Measurements from ENCODE around the gene PTPRK.

PTPRK gene

GRCh38 chr6:128541261-128541660 is 20.9 kb upstream of the PTPRK start:
- no peak overlapping the region for H3K27ac ChIP-seq
- H3K4me3 ChIP-seq = no peak overlapping the region
- DNase-seq (ENCODE audit: low spot score) = no peak
- no peak for TF ChIP-seq CTCF (IDR thresholded peaks at IDR 0.05)

GRCh38 chr6:128538763-128539162 is 18.4 kb upstream of the PTPRK start:
- TF ChIP-seq CTCF (IDR thresholded peaks at IDR 0.05) = no peak
- no peak for DNase-seq (ENCODE audit: low spot score)
- H3K4me3 ChIP-seq = no peak overlapping the region
- no peak overlapping the region for H3K27ac ChIP-seq

GRCh38 chr6:128532827-128533226 is 12.4 kb upstream of the PTPRK start:
- Histone ChIP-seq H3K4me3 (no peak overlapping the region), H3K27ac (no peak overlapping the region)
- no peak for DNase-seq (ENCODE audit: low spot score)
- TF ChIP-seq CTCF (IDR thresholded peaks at IDR 0.05) = no peak

GRCh38 chr6:128532136-128532535 is 11.7 kb upstream of the PTPRK start:
- H3K27ac ChIP-seq = no peak overlapping the region
- H3K4me3 ChIP-seq = no peak overlapping the region
- TF ChIP-seq CTCF (IDR thresholded peaks at IDR 0.05) = no peak
- DNase-seq (ENCODE audit: low spot score) = no peak

- no peak overlapping the region for H3K4me3 ChIP-seq
- no peak overlapping the region for H3K27ac ChIP-seq
- DNase-seq (ENCODE audit: low spot score) = no peak
- no peak for TF ChIP-seq CTCF (IDR thresholded peaks at IDR 0.05)
Observed at GRCh38 chr6:128531696-128532095, 11.3 kb upstream of the PTPRK start.

- H3K4me3 ChIP-seq = no peak overlapping the region
- no peak overlapping the region for H3K27ac ChIP-seq
- no peak for DNase-seq (ENCODE audit: low spot score)
- no peak for TF ChIP-seq CTCF (IDR thresholded peaks at IDR 0.05)
Observed at GRCh38 chr6:128528241-128528640, 7.8 kb upstream of the PTPRK start.

- no peak for DNase-seq (ENCODE audit: low spot score)
- Histone ChIP-seq H3K27ac (no peak overlapping the region), H3K4me3 (no peak overlapping the region)
- no peak for TF ChIP-seq CTCF (IDR thresholded peaks at IDR 0.05)
Observed at GRCh38 chr6:128527375-128527774, 7.0 kb upstream of the PTPRK start.

Data from coronary artery (tissue), 2 donors.